IMR-90 (cell line): ENCODE data around the gene FAM193A.

Experiments used
- BHLHE40 ChIP-seq: fragments of 150-350 bp; IDR thresholded peaks from 2 replicates; pipeline ENCODE4 v1.6.1; 2016; ENCODE audit warnings: mild to moderate bottlenecking, low read depth, low read length
- CEBPB ChIP-seq: IDR thresholded peaks from 2 replicates; pipeline ENCODE4 v1.6.1; 2012; ENCODE audit warnings: low read depth, low read length, improper control_type of control experiment
- CHD1 ChIP-seq: IDR thresholded peaks from 2 replicates; pipeline ENCODE4 v1.6.1; 2012; ENCODE audit warnings: low read depth, low read length, improper control_type of control experiment
- MAFK ChIP-seq: IDR thresholded peaks from 2 replicates; pipeline ENCODE4 v1.6.1; 2012; ENCODE audit warnings: low read depth, low read length, improper control_type of control experiment
- NFE2L2 ChIP-seq: fragments of 150-350 bp; IDR thresholded peaks from 2 replicates; pipeline ENCODE4 v1.6.1; 2016; ENCODE audit warnings: low read depth, mild to moderate bottlenecking, low read length
- POLR2A ChIP-seq: IDR thresholded peaks from 2 replicates; pipeline ENCODE4 v1.6.1; 2012; ENCODE audit warnings: mild to moderate bottlenecking, low read depth, low read length
- RAD21 ChIP-seq: IDR thresholded peaks from 2 replicates; pipeline ENCODE4 v1.6.1; 2012; ENCODE audit warnings: low read length, improper control_type of control experiment
- RFX5 ChIP-seq: IDR thresholded peaks from 2 replicates; pipeline ENCODE4 v1.8.0; 2012; ENCODE audit warnings: low read depth, mild to moderate bottlenecking, low read length, moderate library complexity
- SMC3 ChIP-seq: fragments of 150-350 bp; IDR thresholded peaks from 2 replicates; pipeline ENCODE4 v1.6.1; 2016; ENCODE audit warnings: low read depth, mild to moderate bottlenecking, antibody characterized with exemption, low read length, moderate library complexity
- TF ChIP-seq, protein P1 (sequence below): conservative IDR thresholded peaks from 2 replicates; pipeline ENCODE4 v1.5.1; 2012; ENCODE audit warnings: mild to moderate bottlenecking, low read depth, low read length, improper control_type of control experiment
- TF ChIP-seq, protein P2 (sequence below): fragments of 150-350 bp; IDR thresholded peaks from 2 replicates; pipeline ENCODE4 v1.6.1; 2016; ENCODE audit warnings: low read depth, mild to moderate bottlenecking, low read length, moderate library complexity, borderline replicate concordance

GRCh38 chr4:2745981-2746806 is 209.7 kb downstream of the FAM193A start:
- TF ChIP-seq, protein P1, sequence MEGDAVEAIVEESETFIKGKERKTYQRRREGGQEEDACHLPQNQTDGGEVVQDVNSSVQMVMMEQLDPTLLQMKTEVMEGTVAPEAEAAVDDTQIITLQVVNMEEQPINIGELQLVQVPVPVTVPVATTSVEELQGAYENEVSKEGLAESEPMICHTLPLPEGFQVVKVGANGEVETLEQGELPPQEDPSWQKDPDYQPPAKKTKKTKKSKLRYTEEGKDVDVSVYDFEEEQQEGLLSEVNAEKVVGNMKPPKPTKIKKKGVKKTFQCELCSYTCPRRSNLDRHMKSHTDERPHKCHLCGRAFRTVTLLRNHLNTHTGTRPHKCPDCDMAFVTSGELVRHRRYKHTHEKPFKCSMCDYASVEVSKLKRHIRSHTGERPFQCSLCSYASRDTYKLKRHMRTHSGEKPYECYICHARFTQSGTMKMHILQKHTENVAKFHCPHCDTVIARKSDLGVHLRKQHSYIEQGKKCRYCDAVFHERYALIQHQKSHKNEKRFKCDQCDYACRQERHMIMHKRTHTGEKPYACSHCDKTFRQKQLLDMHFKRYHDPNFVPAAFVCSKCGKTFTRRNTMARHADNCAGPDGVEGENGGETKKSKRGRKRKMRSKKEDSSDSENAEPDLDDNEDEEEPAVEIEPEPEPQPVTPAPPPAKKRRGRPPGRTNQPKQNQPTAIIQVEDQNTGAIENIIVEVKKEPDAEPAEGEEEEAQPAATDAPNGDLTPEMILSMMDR: no peak
- TF ChIP-seq POLR2A (no peak), MAFK (no peak), SMC3 (no peak), RFX5 (no peak), RAD21 (peak; percentile 12; the same call in 1 of the 2 replicates), CEBPB (no peak), BHLHE40 (peak; percentile 25; the same call in 1 of the 2 replicates), CHD1 (no peak), NFE2L2 (no peak)
- TF ChIP-seq, protein P2, sequence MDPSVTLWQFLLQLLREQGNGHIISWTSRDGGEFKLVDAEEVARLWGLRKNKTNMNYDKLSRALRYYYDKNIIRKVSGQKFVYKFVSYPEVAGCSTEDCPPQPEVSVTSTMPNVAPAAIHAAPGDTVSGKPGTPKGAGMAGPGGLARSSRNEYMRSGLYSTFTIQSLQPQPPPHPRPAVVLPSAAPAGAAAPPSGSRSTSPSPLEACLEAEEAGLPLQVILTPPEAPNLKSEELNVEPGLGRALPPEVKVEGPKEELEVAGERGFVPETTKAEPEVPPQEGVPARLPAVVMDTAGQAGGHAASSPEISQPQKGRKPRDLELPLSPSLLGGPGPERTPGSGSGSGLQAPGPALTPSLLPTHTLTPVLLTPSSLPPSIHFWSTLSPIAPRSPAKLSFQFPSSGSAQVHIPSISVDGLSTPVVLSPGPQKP: no peak
